ENCODE data around the gene ETNK1. TPM values are rescaled to one million over a fixed set of nuclear protein-coding genes. Genes with fewer than 3 reads are reported as not detected.
A peak's percentile ranks its signal among the peaks of the same experiment; 100 is the strongest.

Gene ETNK1
- total and polyA plus RNA-seq, 2 experiments from 2014 or later = 20.0 to 34.0 TPM

- 52 to 68% methylated on average over 2 of the region's 2 CpGs for WGBS, 2 experiments (ENCODE audit: low coverage in 1 of 2, low lambda C conversion rate in 2 of 2, missing lambda C conversion rate in 2 of 2)
- no peak for TF ChIP-seq EZH2 (IDR thresholded peaks at IDR 0.05; ENCODE audit: insufficient read depth, poor library complexity, severe bottlenecking)
- TF ChIP-seq EZH2phosphoT487 (IDR thresholded peaks at IDR 0.05; ENCODE audit: insufficient read depth, low read depth) = no peak
- peak; percentile 7 for DNase-seq
- in situ Hi-C loops (cut with MboI) = no loop called here
- Histone ChIP-seq H3F3A (ENCODE audit: insufficient read depth) (no peaks in the 10 kb centered on the region), H2AFZ (no peak overlapping the region), H3K27ac (no peak overlapping the region), H4K20me1 (ENCODE audit: insufficient read depth) (no peaks in the 10 kb centered on the region), H3K9ac (no peak overlapping the region), H3K9me2 (ENCODE audit: insufficient read depth) (no peaks in the 10 kb centered on the region), H3K4me1 (ENCODE audit: insufficient read depth) (no peaks in the 10 kb centered on the region), H3K4me3 (no peak overlapping the region), H3K36me3 (ENCODE audit: low read depth) (no peaks in the 10 kb centered on the region), H3K9me3 (ENCODE audit: low read depth) (no peaks in the 10 kb centered on the region), H3K4me2 (ENCODE audit: unreplicated experiment) (no peak overlapping the region), H3K79me2 (ENCODE audit: insufficient read depth) (no peaks in the 10 kb centered on the region), H3K27me3 (replicated peaks; ENCODE audit: insufficient read depth) (no peaks in the 10 kb centered on the region)
Observed at GRCh38 chr12:22702690-22703089, 77.7 kb downstream of the ETNK1 start.

DNA sequence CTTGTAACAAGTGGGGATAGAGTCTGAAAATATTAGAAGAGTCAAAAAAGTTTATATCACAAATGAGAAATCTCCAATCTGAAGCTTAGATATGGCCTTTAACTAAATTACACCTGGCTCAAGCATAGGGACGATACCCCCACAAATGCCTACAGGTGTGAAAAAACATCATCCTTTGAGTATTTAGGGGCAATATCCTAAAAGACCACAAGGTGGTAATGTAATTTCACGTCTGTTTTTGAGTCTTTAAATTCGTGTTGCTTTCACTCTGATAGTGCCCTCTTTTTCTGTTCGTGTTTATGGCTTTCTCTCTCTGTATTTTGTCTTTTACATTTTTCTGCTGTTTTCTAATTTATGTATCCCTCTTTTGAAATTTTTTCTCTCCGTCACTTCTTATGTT lies 84.3 kb downstream of the ETNK1 start:
- no peak overlapping the region for H3K4me3 ChIP-seq
- TF ChIP-seq EZH2phosphoT487 (IDR thresholded peaks at IDR 0.05; ENCODE audit: insufficient read depth, low read depth) = no peak
- TF ChIP-seq EZH2 (IDR thresholded peaks at IDR 0.05; ENCODE audit: insufficient read depth, poor library complexity, severe bottlenecking) = no peak
- H3K79me2 ChIP-seq (ENCODE audit: insufficient read depth) = no peaks in the 10 kb centered on the region
- WGBS, 2 experiments (ENCODE audit: low coverage in 1 of 2, low lambda C conversion rate in 2 of 2, missing lambda C conversion rate in 2 of 2) = 13 to 19% methylated on average over 5 of the region's 5 CpGs
- H3K9ac ChIP-seq = no peak overlapping the region
- in situ Hi-C loops (cut with MboI) = no loop called here
- no peaks in the 10 kb centered on the region for H3K9me2 ChIP-seq (ENCODE audit: insufficient read depth)
- H3K4me1 ChIP-seq (ENCODE audit: insufficient read depth) = no peaks in the 10 kb centered on the region
- peak overlapping the region; percentile 4; the same call in 1 of the 2 replicates for H2AFZ ChIP-seq
- no peak overlapping the region for H3K4me2 ChIP-seq (ENCODE audit: unreplicated experiment)
- DNase-seq = peak; percentile 20
- 0 out of 2 replicates have a peak, but pooled peaks cover 5% of the 10 kb centered on the region for H3K27me3 ChIP-seq (replicated peaks; ENCODE audit: insufficient read depth)
- no peak overlapping the region for H3K27ac ChIP-seq
- H3K9me3 ChIP-seq (ENCODE audit: low read depth) = no peaks in the 10 kb centered on the region
- no peaks in the 10 kb centered on the region for H3F3A ChIP-seq (ENCODE audit: insufficient read depth)
- no peaks in the 10 kb centered on the region for H4K20me1 ChIP-seq (ENCODE audit: insufficient read depth)
- H3K36me3 ChIP-seq (ENCODE audit: low read depth) = no peaks in the 10 kb centered on the region

- Histone ChIP-seq H3K79me2 (ENCODE audit: insufficient read depth) (no peaks in the 10 kb centered on the region), H3K9me2 (ENCODE audit: insufficient read depth) (no peaks in the 10 kb centered on the region), H3K9me3 (ENCODE audit: low read depth) (no peaks in the 10 kb centered on the region), H3K27ac (no peak overlapping the region), H3K4me1 (ENCODE audit: insufficient read depth) (no peaks in the 10 kb centered on the region), H3F3A (ENCODE audit: insufficient read depth) (no peaks in the 10 kb centered on the region), H3K4me3 (no peak overlapping the region), H3K9ac (no peak overlapping the region), H3K36me3 (ENCODE audit: low read depth) (no peaks in the 10 kb centered on the region), H3K4me2 (ENCODE audit: unreplicated experiment) (no peak overlapping the region), H2AFZ (no peak overlapping the region), H4K20me1 (ENCODE audit: insufficient read depth) (no peaks in the 10 kb centered on the region), H3K27me3 (replicated peaks; ENCODE audit: insufficient read depth) (peaks cover 9% of the 10 kb centered on the region)
- TF ChIP-seq EZH2phosphoT487 (IDR thresholded peaks at IDR 0.05; ENCODE audit: insufficient read depth, low read depth) = no peak
- TF ChIP-seq EZH2 (IDR thresholded peaks at IDR 0.05; ENCODE audit: insufficient read depth, poor library complexity, severe bottlenecking) = no peak
- DNase-seq = no peak
- WGBS, 2 experiments (ENCODE audit: low coverage in 1 of 2, low lambda C conversion rate in 2 of 2, missing lambda C conversion rate in 2 of 2) = 64 to 67% methylated on average over 7 of the region's 7 CpGs
- in situ Hi-C loops (cut with MboI) = no loop called here
Observed at GRCh38 chr12:22712083-22712482, 87.1 kb downstream of the ETNK1 start.

- no peaks in the 10 kb centered on the region for H3K9me3 ChIP-seq (ENCODE audit: low read depth)
- peaks cover 6% of the 10 kb centered on the region for H3K27me3 ChIP-seq (replicated peaks; ENCODE audit: insufficient read depth)
- 43 to 57% methylated on average over 1 of the region's 1 CpG for WGBS, 2 experiments (ENCODE audit: low coverage in 1 of 2, low lambda C conversion rate in 2 of 2, missing lambda C conversion rate in 2 of 2)
- in situ Hi-C loops (cut with MboI) = no loop called here
- no peak for TF ChIP-seq EZH2phosphoT487 (IDR thresholded peaks at IDR 0.05; ENCODE audit: insufficient read depth, low read depth)
- TF ChIP-seq EZH2 (IDR thresholded peaks at IDR 0.05; ENCODE audit: insufficient read depth, poor library complexity, severe bottlenecking) = no peak
- no peak overlapping the region for H3K4me3 ChIP-seq
- no peak overlapping the region for H3K9ac ChIP-seq
- no peaks in the 10 kb centered on the region for H3F3A ChIP-seq (ENCODE audit: insufficient read depth)
- H3K27ac ChIP-seq = no peak overlapping the region
- no peak overlapping the region for H3K4me2 ChIP-seq (ENCODE audit: unreplicated experiment)
- H4K20me1 ChIP-seq (ENCODE audit: insufficient read depth) = no peaks in the 10 kb centered on the region
- H3K36me3 ChIP-seq (ENCODE audit: low read depth) = no peaks in the 10 kb centered on the region
- no peaks in the 10 kb centered on the region for H3K9me2 ChIP-seq (ENCODE audit: insufficient read depth)
- no peak overlapping the region for H2AFZ ChIP-seq
- no peaks in the 10 kb centered on the region for H3K79me2 ChIP-seq (ENCODE audit: insufficient read depth)
- no peak for DNase-seq
- no peaks in the 10 kb centered on the region for H3K4me1 ChIP-seq (ENCODE audit: insufficient read depth)
Observed at GRCh38 chr12:22715254-22715653, 90.3 kb downstream of the ETNK1 start.

DNA sequence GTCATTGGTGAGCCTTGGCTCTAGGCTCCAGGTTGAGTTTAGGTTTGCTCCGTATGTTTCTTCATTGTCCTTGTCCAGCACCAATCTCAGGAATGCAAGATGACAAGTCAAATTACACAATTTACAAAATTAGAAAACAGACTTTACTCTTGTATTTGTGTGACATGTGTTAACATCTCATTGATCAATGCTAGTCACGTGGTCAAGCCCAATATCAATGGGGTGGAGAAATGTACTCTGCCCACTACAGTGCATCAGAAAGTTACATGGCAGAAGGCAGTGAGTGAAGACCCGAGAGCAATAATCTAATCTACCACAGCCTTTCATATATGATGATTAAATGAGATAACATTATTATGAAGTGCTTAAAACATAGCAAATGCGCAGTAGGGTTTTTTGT lies 94.8 kb downstream of the ETNK1 start:
- 66 to 69% methylated on average over 4 of the region's 4 CpGs for WGBS, 2 experiments (ENCODE audit: low coverage in 1 of 2, low lambda C conversion rate in 2 of 2, missing lambda C conversion rate in 2 of 2)

More for the DNA sequence above, 94.8 kb downstream of the ETNK1 start:
- H3K4me1 ChIP-seq (ENCODE audit: insufficient read depth) = no peaks in the 10 kb centered on the region
- H4K20me1 ChIP-seq (ENCODE audit: insufficient read depth) = no peaks in the 10 kb centered on the region
- in situ Hi-C loops (cut with MboI) = no loop called here
- H3K4me2 ChIP-seq (ENCODE audit: unreplicated experiment) = no peak overlapping the region
- H3K9me2 ChIP-seq (ENCODE audit: insufficient read depth) = no peaks in the 10 kb centered on the region
- no peak overlapping the region for H3K4me3 ChIP-seq
- H3F3A ChIP-seq (ENCODE audit: insufficient read depth) = no peaks in the 10 kb centered on the region
- TF ChIP-seq EZH2phosphoT487 (IDR thresholded peaks at IDR 0.05; ENCODE audit: insufficient read depth, low read depth) (no peak), EZH2 (IDR thresholded peaks at IDR 0.05; ENCODE audit: insufficient read depth, poor library complexity, severe bottlenecking) (no peak)
- no peak overlapping the region for H3K27ac ChIP-seq
- no peak overlapping the region for H3K9ac ChIP-seq
- no peak for DNase-seq
- no peaks in the 10 kb centered on the region for H3K36me3 ChIP-seq (ENCODE audit: low read depth)
- H3K9me3 ChIP-seq (ENCODE audit: low read depth) = no peaks in the 10 kb centered on the region
- no peaks in the 10 kb centered on the region for H3K79me2 ChIP-seq (ENCODE audit: insufficient read depth)
- peaks cover 5% of the 10 kb centered on the region for H3K27me3 ChIP-seq (replicated peaks; ENCODE audit: insufficient read depth)
- no peak overlapping the region for H2AFZ ChIP-seq

All from GM23248 (cell line).